Right renal cortex interstitium (tissue), 3 donors: Measurements from ENCODE around the gene EBF4. TPM values are rescaled to one million over a fixed set of nuclear protein-coding genes. Genes with fewer than 3 reads are reported as not detected.
"Not testable (repeated sequence)": the region's sequence is repeated elsewhere in the genome, so short reads cannot be mapped to it uniquely, and the experiment has no call there.

ENCODE experiments used
- DNase-seq, 3 donors: peaks; one replicate each; pipeline ENCODE4 v3.0.0-alpha.2; 2013; ENCODE audit warnings: low read depth in 3 of 3, low spot score in 2 of 3
- polyA plus RNA-seq, 3 donors: library from polyadenylated mRNA; unstranded; fragments of 120-200 nt; gene quantifications; one replicate each; pipeline ENCODE4 v1.2.1, GENCODE V29; 2013; ENCODE audit not compliant: insufficient read length in 3 of 3

EBF4 gene
- polyA plus RNA-seq, 3 donors = 22.8 to 27.1 (median 25.7) TPM

GRCh38 chr20:2806351-2806701 lies 113.7 kb downstream of the EBF4 start:
- DNase-seq = no peak

- DNase-seq = no peak
Observed at GRCh38 chr20:2807019-2807418, 114.4 kb downstream of the EBF4 start.

- DNase-seq = not testable (repeated sequence)
Observed at GRCh38 chr20:2807929-2808328, 115.3 kb downstream of the EBF4 start.

GRCh38 chr20:2809690-2810089 lies 117.1 kb downstream of the EBF4 start:
- no peak for DNase-seq

Other genes starting within 250 kb of the EBF4 start
- gene SNRPB, start 222.0 kb upstream of the EBF4 start, polyA plus RNA-seq = 100 to 1,000 TPM; 134 to 145 (median 139) TPM
- 10 to 100 TPM; 16.3 to 17.4 (median 16.5) TPM for gene ZNF343, start 183.9 kb upstream of the EBF4 start, polyA plus RNA-seq
- gene TMC2, start 156.2 kb upstream of the EBF4 start, polyA plus RNA-seq = under 1 TPM; 0.10 to 0.18 (median 0.11) TPM
- gene NOP56, start 40.1 kb upstream of the EBF4 start, polyA plus RNA-seq = 100 to 1,000 TPM; 244 to 266 (median 248) TPM
- 100 to 1,000 TPM; 128 to 137 (median 129) TPM for gene IDH3B, start 28.6 kb upstream of the EBF4 start, polyA plus RNA-seq
- gene CPXM1, start 107.8 kb downstream of the EBF4 start, polyA plus RNA-seq = 100 to 1,000 TPM; 242 to 257 (median 256) TPM
- gene C20orf141, start 122.2 kb downstream of the EBF4 start, polyA plus RNA-seq = under 1 TPM in 2 of 3 donors, not detected in 1; 0.17 to 0.28 TPM
- under 1 TPM in 1 of 3 donors, not detected in 2; 0.04 TPM for gene TMEM239, start 123.6 kb downstream of the EBF4 start, polyA plus RNA-seq
- 10 to 100 TPM; 52.1 to 59.9 (median 52.4) TPM for gene PCED1A, start 147.9 kb downstream of the EBF4 start, polyA plus RNA-seq
- gene VPS16, start 148.0 kb downstream of the EBF4 start, polyA plus RNA-seq = 10 to 100 TPM; 34.5 to 38.0 (median 35.3) TPM
- gene PTPRA, start 180.7 kb downstream of the EBF4 start, polyA plus RNA-seq = 100 to 1,000 TPM; 106 to 117 (median 114) TPM